T-cell (primary cell): ENCODE data around the gene SLC22A17. TPM values are rescaled to one million over a fixed set of nuclear protein-coding genes. Genes with fewer than 3 reads are reported as not detected.

Experiments used
- ATAC-seq, 4 experiments: fragments of 200-7000 bp in 3 of 4; fragments of 150-1000 bp in 1 of 4; cut with Tn5 transposase; replicated peaks in 1 of 4; 1 replicate in 3 of 4; 2 replicates in 1 of 4; pipeline ENCODE4 v1.10.0; 2021; ENCODE audit warnings: moderate library complexity in 3 of 4, mild to moderate bottlenecking in 2 of 4, moderate number of reproducible peaks in 1 of 4
- CTCF ChIA-PET, 2 donors: fragments of 300-600 bp; sonication (Branson Sonifier 250); formaldehyde crosslinking; loops; one replicate each; lab custom pipeline; 2022; ENCODE audit warnings: antibody characterized with exemption in 2 of 2; lab: Charles Lee
- POLR2A ChIA-PET, 2 donors: fragments of 300-600 bp; sonication (Branson Sonifier 250); formaldehyde crosslinking; loops; one replicate each; lab custom pipeline; 2022; ENCODE audit warnings: antibody characterized with exemption in 2 of 2; lab: Charles Lee
- DNase-seq, 35 experiments: peaks; one replicate each; pipeline versions ENCODE4 v3.0.0 to v3.0.0-alpha.2; 2013 to 2023
- H3K27ac ChIP-seq: one replicate; pipeline ENCODE4 v1.5.1; 2013; ENCODE audit warnings: low read length
- H3K27me3 ChIP-seq, 2 experiments: replicated peaks in 1 of 2; 1 replicate in 1 of 2; 2 replicates in 1 of 2; pipeline versions ENCODE4 v1.6.1 to v1.7.0; 2013; ENCODE audit warnings: low read length in 1 of 2, mixed read lengths in 1 of 2; ENCODE audit not compliant: control insufficient read depth in 2 of 2, insufficient read depth in 2 of 2; ENCODE audit errors: extremely low read depth in 1 of 2
- H3K36me3 ChIP-seq, 2 donors: 1 replicate in 1 of 2; 2 replicates in 1 of 2; pipeline versions ENCODE4 v1.6.1 to v1.7.0; 2013; ENCODE audit warnings: low read length in 1 of 2; ENCODE audit not compliant: control insufficient read depth in 2 of 2, insufficient read depth in 1 of 2; ENCODE audit errors: extremely low read depth in 1 of 2
- H3K4me1 ChIP-seq, 2 experiments: 1 replicate in 1 of 2; 2 replicates in 1 of 2; pipeline versions ENCODE4 v1.6.1 to v1.7.0; 2013; ENCODE audit warnings: low read length in 2 of 2, mixed read lengths in 1 of 2; ENCODE audit not compliant: insufficient read depth in 2 of 2, control insufficient read depth in 1 of 2; ENCODE audit errors: extremely low read depth in 1 of 2
- H3K4me3 ChIP-seq, 2 donors: 1 replicate in 1 of 2; 2 replicates in 1 of 2; pipeline versions ENCODE4 v1.5.1 to v1.7.0; 2013; ENCODE audit warnings: mild to moderate bottlenecking in 2 of 2, low read length in 1 of 2, moderate library complexity in 1 of 2; ENCODE audit not compliant: control insufficient read depth in 1 of 2; ENCODE audit errors: extremely low read depth in 1 of 2
- H3K9me3 ChIP-seq: 2 replicates; pipeline ENCODE4 v1.7.0; 2013
- H3K27ac Mint-ChIP-seq, 2 donors: one replicate each; pipeline ENCODE4 v1.8.0; 2020 to 2021; ENCODE audit warnings: mild to moderate bottlenecking in 2 of 2, mixed read lengths in 2 of 2
- H3K27me3 Mint-ChIP-seq, 2 donors: one replicate each; pipeline ENCODE4 v1.8.0; 2021 to 2022; ENCODE audit warnings: mixed read lengths in 2 of 2
- H3K36me3 Mint-ChIP-seq: one replicate; pipeline ENCODE4 v1.8.0; 2021; ENCODE audit warnings: mixed read lengths
- H3K4me1 Mint-ChIP-seq, 3 donors: one replicate each; pipeline ENCODE4 v1.8.0; 2020 to 2022; ENCODE audit warnings: mixed read lengths in 3 of 3, mild to moderate bottlenecking in 1 of 3
- H3K4me3 Mint-ChIP-seq, 3 donors: one replicate each; pipeline ENCODE4 v1.8.0; 2020 to 2022; ENCODE audit warnings: mild to moderate bottlenecking in 3 of 3, mixed read lengths in 3 of 3, moderate library complexity in 3 of 3
- H3K9me3 Mint-ChIP-seq, 3 donors: one replicate each; pipeline ENCODE4 v1.8.0; 2020 to 2022; ENCODE audit warnings: mixed read lengths in 3 of 3
- WGBS: methylation state at CpG from one replicate; pipeline ENCODE4 v1.1.5; 2013; ENCODE audit warnings: missing lambda C conversion rate; ENCODE audit not compliant: insufficient coverage; 5-methylcytosine and 5-hydroxymethylcytosine counted together
- total RNA-seq, 35 experiments: library from RNA in 6 of 35; stranded (reverse) in 6 of 35; fragments of 120-200 nt in 1 of 35; gene quantifications; one replicate each; pipeline versions ENCODE4 v1.2.1 to v1.2.4 and lab custom pipeline; 2013 to 2026

Gene SLC22A17
- total RNA-seq, 5 donors from 2014 or later (not counting 1 experiment from before 2014, with no cell fraction given), result 12.0 to 19.0 (median 17.3) TPM

DNA sequence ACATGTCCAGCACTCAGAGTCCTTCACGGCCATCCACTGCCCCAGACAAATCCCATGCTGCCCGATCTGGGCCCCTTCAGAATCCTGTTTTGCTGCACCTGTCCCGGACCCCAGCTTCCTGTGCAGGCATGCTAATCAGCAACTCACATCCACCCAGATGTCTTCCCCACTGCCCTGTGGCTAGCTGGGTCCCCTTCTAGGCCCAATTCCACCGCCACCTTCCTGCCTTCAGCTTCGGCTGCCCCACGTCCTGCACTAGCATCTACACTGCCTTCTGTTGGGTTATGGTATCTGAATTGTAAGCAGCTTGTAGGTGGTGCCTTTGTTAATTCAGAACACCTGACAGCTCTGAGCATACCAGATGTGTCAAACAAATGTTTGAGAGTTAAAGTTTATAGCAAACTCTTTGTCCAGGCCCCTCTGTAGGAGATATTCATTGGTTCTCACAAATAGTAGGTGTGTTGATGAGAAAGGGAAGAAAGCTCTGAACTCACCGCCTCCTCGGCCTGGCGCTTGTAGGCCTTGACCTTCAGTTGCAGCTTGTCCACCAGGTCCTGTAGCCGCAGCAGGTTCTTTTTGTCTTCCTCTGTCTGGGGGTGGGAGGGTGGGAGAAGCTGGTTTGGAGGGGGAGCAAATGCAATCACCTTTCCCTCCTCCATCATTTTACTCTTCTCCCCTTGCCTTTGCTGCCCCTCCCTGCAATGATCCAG is 30.2 kb upstream of the SLC22A17 start:
- ATAC-seq (no peak), DNase-seq (no peak)
- H3K4me1 ChIP-seq, result no peaks in the 10 kb centered on the region
- no peaks in the 10 kb centered on the region for H3K36me3 ChIP-seq
- no peaks in the 10 kb centered on the region for H3K9me3 Mint-ChIP-seq
- CTCF ChIA-PET, result interaction anchor here in 1 of 2 donors (1.2 kb wide), 1 partner anchor 56 kb away, joined by 3 read pairs; no protein-coding TSS in a partner anchor
- 11% methylated on average over 3 of the region's 10 CpGs for WGBS
- no peak overlapping the region for H3K4me3 Mint-ChIP-seq
- H3K27me3 ChIP-seq, result peaks cover 0 to 49% of the 10 kb centered on the region in 2 experiments
- no peaks in the 10 kb centered on the region for H3K36me3 Mint-ChIP-seq
- no peaks in the 10 kb centered on the region for H3K4me1 Mint-ChIP-seq
- no peak overlapping the region for H3K27ac ChIP-seq
- H3K27ac Mint-ChIP-seq, result no peak overlapping the region
- H3K4me3 ChIP-seq, result no peak overlapping the region
- POLR2A ChIA-PET, result no interaction called here
- H3K27me3 Mint-ChIP-seq, result peaks cover 9 to 16% of the 10 kb centered on the region in 2 donors
- H3K9me3 ChIP-seq, result no peaks in the 10 kb centered on the region

DNA sequence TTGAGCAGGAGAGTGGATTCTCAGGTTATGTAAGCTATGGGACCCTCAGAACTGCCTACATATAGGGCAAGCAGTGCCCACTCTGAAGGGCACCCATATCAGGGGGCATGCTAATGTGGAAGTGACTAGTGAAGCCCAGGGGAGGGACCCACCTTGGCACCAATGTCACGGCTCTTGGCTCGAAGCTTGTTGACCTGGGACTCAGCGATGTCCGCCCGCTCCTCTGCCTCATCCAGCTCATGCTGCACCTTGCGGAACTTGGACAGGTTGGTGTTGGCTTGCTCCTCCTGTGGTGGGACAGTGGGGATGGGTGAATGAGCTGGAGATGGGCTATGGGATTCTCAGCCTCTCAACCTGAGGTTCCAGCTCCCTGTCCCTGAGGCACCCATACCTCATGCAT is 29.6 kb upstream of the SLC22A17 start:
- no peaks in the 10 kb centered on the region for H3K4me1 ChIP-seq
- no peak overlapping the region for H3K4me3 Mint-ChIP-seq
- ChIA-PET CTCF (no interaction called here), POLR2A (no interaction called here)
- no peaks in the 10 kb centered on the region for H3K9me3 ChIP-seq
- no peak for ATAC-seq
- H3K9me3 Mint-ChIP-seq, result no peaks in the 10 kb centered on the region
- no peaks in the 10 kb centered on the region for H3K36me3 Mint-ChIP-seq
- no peaks in the 10 kb centered on the region for H3K4me1 Mint-ChIP-seq
- no peak overlapping the region for H3K4me3 ChIP-seq
- WGBS, result 83% methylated on average over 1 of the region's 6 CpGs
- H3K27me3 ChIP-seq, result peaks cover 0 to 51% of the 10 kb centered on the region in 2 experiments
- H3K27ac Mint-ChIP-seq, result no peak overlapping the region
- H3K27me3 Mint-ChIP-seq, result peaks cover 9 to 17% of the 10 kb centered on the region in 2 donors
- no peak overlapping the region for H3K27ac ChIP-seq
- no peak for DNase-seq
- no peaks in the 10 kb centered on the region for H3K36me3 ChIP-seq

DNA sequence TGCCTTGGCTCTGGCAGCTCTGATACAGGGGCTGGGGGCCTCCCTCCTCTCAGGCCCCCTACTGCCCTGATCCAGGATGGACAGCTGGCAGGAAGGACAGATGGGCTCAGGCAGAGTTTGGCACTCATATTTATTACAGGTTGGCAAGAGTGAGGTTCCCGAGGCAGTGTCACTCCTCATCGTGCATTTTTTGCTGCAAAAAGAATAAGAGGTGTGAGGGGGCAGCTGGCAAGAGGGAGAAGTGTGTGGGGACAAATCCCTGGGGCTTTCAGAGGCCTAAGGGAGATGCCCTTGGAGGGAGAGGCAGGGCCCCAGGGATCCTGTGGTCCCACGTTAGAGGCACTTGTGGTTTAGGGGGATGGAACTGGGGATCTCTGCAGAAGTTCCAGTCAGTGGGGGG is 29.2 kb upstream of the SLC22A17 start:
- WGBS, result 20% methylated on average over 3 of the region's 3 CpGs
- Mint-ChIP-seq H3K9me3 (no peaks in the 10 kb centered on the region), H3K4me3 (no peak overlapping the region), H3K36me3 (no peaks in the 10 kb centered on the region), H3K27me3 (peaks cover 9 to 18% of the 10 kb centered on the region in 2 donors), H3K27ac (no peak overlapping the region), H3K4me1 (no peaks in the 10 kb centered on the region)
- CTCF ChIA-PET, result interaction anchor here in 1 of 2 donors (0.6 kb wide), 1 partner anchor 620 kb away, joined by 10 read pairs; no protein-coding TSS in a partner anchor
- no peak for ATAC-seq
- Histone ChIP-seq H3K36me3 (no peaks in the 10 kb centered on the region), H3K27me3 (peaks cover 0 to 54% of the 10 kb centered on the region in 2 experiments), H3K4me1 (no peaks in the 10 kb centered on the region), H3K4me3 (no peak overlapping the region), H3K27ac (no peak overlapping the region), H3K9me3 (no peaks in the 10 kb centered on the region)
- POLR2A ChIA-PET, result no interaction called here
- no peak for DNase-seq

DNA sequence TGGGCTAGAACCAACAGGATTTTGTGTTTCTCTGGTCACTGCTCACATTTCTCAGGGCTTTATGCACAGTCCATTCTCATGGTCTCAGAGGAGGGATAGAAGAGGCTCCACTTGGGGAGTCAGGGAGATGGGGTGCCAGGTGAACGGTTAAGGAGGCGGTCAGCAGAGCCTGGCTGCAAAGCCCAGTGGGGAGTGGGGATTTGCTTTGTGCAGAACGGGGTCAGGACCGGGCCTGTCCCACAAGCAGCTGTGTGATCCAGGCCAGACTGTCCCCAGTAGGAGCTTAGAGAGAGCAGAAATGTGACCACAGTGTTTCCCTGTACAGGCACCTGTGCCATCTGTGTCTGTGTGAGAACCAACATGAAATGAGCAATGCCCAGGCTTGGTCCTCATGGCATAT is 28.3 kb upstream of the SLC22A17 start:
- CTCF ChIA-PET, result interaction anchor here (1.1 to 2.4 kb wide), 3 partner anchors 11 to 116 kb away, joined by 3 to 9 read pairs (median 6); no protein-coding TSS in a partner anchor
- Histone ChIP-seq H3K27ac (no peak overlapping the region), H3K36me3 (no peaks in the 10 kb centered on the region), H3K9me3 (no peaks in the 10 kb centered on the region), H3K27me3 (peaks cover 0 to 54% of the 10 kb centered on the region in 2 experiments), H3K4me1 (no peaks in the 10 kb centered on the region), H3K4me3 (no peak overlapping the region)
- DNase-seq, result no peak
- POLR2A ChIA-PET, result no interaction called here
- no peaks in the 10 kb centered on the region for H3K9me3 Mint-ChIP-seq
- no peak overlapping the region for H3K4me3 Mint-ChIP-seq
- no peaks in the 10 kb centered on the region for H3K4me1 Mint-ChIP-seq
- H3K36me3 Mint-ChIP-seq, result no peaks in the 10 kb centered on the region
- H3K27ac Mint-ChIP-seq, result no peak overlapping the region
- WGBS, result 67% methylated on average over 4 of the region's 4 CpGs
- ATAC-seq, result no peak
- peaks cover 9 to 18% of the 10 kb centered on the region in 2 donors for H3K27me3 Mint-ChIP-seq

DNA sequence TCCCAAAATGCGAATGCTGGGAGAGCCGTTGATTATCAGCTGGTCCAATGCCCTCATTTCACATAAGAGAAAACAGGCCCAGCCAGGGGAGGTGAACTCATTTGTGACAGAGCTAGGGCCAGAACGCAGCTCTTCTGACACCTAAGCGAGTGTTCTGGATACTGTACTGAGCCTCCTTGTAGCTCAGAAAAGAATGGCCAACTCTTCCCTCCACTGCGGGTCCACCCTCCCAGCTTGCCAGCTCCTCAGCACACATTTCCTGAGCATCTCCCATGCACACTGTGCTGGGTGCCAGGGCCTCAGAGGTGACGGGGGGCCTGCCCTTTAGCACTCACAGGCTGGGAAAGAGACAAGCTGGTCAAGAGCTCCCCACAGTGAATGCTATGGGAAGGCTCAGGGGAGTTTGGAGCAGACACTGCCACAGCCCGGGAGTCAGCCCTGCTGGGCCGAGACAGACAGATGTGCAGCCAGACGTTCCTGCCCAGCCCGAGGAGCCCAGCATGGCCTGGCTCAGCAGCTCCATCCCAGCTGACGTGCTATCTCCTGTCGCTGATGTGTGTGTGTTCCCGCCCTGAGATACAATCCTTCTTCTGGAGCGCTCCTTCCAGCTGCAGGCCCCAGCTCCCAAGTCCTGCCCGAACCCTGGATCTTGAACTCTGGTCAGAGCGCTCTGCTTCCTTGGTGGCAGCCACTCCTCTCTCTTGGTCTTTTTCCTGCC is 27.7 kb upstream of the SLC22A17 start:
- no peak overlapping the region for H3K27ac Mint-ChIP-seq
- Histone ChIP-seq H3K27ac (no peak overlapping the region), H3K36me3 (no peaks in the 10 kb centered on the region), H3K27me3 (peaks cover 0 to 54% of the 10 kb centered on the region in 2 experiments), H3K9me3 (no peaks in the 10 kb centered on the region), H3K4me3 (no peak overlapping the region), H3K4me1 (no peaks in the 10 kb centered on the region)
- ATAC-seq (peak in 3 of 4 experiments; percentile 12 to 44 (median 25)), DNase-seq (no peak)
- peaks cover 9 to 18% of the 10 kb centered on the region in 2 donors for H3K27me3 Mint-ChIP-seq
- H3K4me3 Mint-ChIP-seq, result no peak overlapping the region
- 80% methylated on average over 15 of the region's 16 CpGs for WGBS
- no peaks in the 10 kb centered on the region for H3K4me1 Mint-ChIP-seq
- H3K36me3 Mint-ChIP-seq, result no peaks in the 10 kb centered on the region
- POLR2A ChIA-PET, result no interaction called here
- no peaks in the 10 kb centered on the region for H3K9me3 Mint-ChIP-seq
- CTCF ChIA-PET, result interaction anchor here (0.9 to 2.4 kb wide), 13 partner anchors 10 to 312 kb away, joined by 3 to 9 read pairs (median 5); partner anchors contain the start of gene PABPN1 (in 1 of the 2)

DNA sequence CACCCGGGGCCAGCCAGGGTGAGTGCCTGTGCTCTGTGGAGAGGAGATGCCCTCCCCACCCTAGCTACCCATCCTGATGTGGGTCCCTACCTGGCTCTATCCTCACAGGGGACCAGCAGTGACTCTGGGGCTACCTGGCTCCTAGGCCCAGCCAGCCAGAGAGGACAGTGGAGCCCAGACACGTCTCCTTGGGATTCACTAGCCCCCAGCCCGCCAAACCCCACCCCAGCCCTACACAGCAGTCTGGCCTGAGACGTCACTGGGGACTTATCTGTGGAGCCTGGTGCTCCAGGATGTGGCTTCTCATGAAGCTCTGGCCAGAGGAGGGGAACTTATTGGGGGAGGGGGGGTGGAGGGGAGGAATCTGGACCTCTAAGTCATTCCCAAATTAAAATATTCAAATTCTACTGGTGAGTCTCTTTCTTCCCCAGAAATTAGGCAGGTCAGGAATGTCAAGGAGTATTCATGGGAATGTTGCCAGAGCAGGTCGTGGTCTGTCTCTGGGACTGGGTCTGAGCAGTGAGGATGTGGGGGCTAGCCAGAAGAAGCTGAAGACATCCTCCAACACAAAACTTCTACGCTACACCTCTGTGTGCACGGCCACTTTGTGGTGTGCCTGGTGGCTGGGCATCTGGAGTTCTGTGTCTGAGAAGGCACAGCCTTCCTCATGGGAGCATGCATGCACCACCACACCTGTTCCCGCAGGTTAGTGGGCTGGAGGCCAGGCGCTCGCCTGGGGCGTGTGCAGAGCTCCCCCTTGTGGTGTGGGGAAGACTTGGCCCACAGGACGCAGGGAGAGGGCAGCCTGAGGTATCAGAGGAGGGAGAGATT is 26.9 kb upstream of the SLC22A17 start:
- WGBS, result 20% methylated on average over 5 of the region's 12 CpGs
- peaks cover 9 to 18% of the 10 kb centered on the region in 2 donors for H3K27me3 Mint-ChIP-seq
- POLR2A ChIA-PET, result no interaction called here
- ATAC-seq, result peak; percentile 86 to 95 (median 88)
- H3K27ac Mint-ChIP-seq, result no peak overlapping the region
- H3K27me3 ChIP-seq, result peaks cover 0 to 55% of the 10 kb centered on the region in 2 experiments
- no peaks in the 10 kb centered on the region for H3K9me3 ChIP-seq
- no peak overlapping the region for H3K27ac ChIP-seq
- H3K36me3 ChIP-seq, result no peaks in the 10 kb centered on the region
- DNase-seq, result peak; percentile 25 to 81 (median 56)
- no peaks in the 10 kb centered on the region for H3K4me1 Mint-ChIP-seq
- H3K36me3 Mint-ChIP-seq, result no peaks in the 10 kb centered on the region
- no peaks in the 10 kb centered on the region for H3K4me1 ChIP-seq
- H3K4me3 ChIP-seq, result no peak overlapping the region
- CTCF ChIA-PET, result interaction anchor here (0.9 to 2.4 kb wide), 16 partner anchors 10 to 311 kb away, joined by 3 to 13 read pairs (median 5); partner anchors contain the start of gene PABPN1 (in 1 of the 2)
- no peaks in the 10 kb centered on the region for H3K9me3 Mint-ChIP-seq
- H3K4me3 Mint-ChIP-seq, result no peak overlapping the region
